NCI-H69 (cell line): Measurements from ENCODE around the gene EQTN.

Experiments used
- DNase-seq: peaks from one replicate; lab custom pipeline; 2025; lab: John Stamatoyannopoulos, UW

The EQTN gene

GRCh38 chr9:27293996-27294395, 3.0 kb downstream of the EQTN start:
- no peak for DNase-seq

GRCh38 chr9:27292659-27293405, 4.1 kb downstream of the EQTN start:
- peak; percentile 78 for DNase-seq

DNA sequence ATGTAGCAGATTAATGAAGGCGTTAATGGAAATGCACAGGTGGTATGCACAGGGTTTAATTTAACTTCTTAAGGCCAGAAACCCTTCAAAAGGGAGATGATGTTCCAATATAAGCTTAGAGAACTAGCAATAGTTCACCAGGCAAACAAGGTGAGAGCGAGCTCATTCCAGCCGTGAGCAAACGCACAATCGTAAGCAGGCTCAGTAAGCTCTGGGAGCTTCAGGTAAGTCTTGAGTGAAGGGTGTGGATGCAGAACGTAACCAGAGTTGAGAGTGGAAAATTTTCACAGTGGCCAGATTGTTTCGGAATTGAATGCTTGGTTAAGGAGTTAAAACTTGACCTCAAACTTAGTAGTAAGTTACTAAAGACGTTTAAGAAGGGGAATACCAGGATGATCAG, 5.7 kb downstream of the EQTN start:
- peak; percentile 11 for DNase-seq

GRCh38 chr9:27282269-27282668, 14.7 kb downstream of the EQTN start:
- DNase-seq = no peak

GRCh38 chr9:27280860-27281259, 16.1 kb downstream of the EQTN start:
- no peak for DNase-seq

DNA sequence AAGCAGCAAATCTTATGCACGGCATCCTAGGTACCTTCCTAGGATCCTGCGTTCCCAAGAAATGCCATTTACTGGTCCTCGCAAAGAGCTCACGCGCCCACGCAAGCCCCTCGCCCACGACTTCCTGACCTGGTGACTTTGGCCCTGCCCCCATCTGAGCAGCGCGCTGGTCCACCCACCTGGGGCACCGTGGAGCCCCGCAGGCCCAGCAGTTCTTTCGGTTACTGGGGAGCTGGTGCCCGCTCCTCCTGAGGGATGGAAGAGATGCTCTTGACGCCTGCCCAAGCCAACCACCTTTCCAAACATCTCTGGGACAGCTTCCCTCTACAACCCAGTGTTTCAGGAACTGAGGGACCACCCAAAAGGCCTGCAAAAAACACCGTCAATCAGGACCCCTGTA, 16.7 kb downstream of the EQTN start:
- DNase-seq = no peak

DNA sequence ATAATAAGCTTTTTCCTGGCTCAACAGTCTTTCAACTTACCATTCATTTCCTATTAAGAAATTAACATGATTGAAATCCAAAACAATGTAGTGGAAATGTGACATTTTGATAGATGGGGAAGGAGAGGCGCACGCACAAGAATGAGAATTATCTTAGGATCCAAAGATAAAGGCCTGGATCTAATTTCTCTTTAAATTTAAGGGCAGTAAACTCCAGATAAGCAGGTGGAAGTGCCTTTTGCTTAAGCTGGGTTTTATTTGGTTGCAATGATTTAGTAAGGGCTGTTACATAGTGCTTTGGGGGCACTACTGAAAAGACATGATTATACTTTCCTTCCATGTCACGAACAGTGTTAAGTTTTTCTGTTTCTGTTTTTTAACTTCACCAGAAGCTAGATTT, 17.3 kb downstream of the EQTN start:
- no peak for DNase-seq

DNA sequence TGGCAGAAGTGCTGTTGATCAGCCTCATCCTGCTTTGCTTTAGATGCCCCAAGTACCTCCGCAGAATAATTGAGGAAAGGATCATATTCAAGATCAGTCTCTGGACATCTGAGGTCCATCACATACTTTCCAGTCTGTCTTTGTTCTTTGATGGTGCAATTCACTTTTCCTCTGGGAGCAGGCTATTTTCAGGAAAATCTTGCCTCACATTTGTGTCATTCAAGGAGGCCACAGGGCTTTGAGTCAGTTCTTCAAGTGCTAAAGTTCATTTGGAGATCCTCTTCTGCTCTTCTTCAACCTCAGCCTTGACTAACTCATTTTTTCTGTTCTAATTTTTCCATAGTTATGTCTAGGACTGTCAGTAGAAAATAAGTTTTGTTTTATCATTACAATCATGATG, 18.6 kb downstream of the EQTN start:
- DNase-seq = no peak

GRCh38 chr9:27276193-27277030, 20.5 kb downstream of the EQTN start:
- peak; percentile 71 for DNase-seq

DNA sequence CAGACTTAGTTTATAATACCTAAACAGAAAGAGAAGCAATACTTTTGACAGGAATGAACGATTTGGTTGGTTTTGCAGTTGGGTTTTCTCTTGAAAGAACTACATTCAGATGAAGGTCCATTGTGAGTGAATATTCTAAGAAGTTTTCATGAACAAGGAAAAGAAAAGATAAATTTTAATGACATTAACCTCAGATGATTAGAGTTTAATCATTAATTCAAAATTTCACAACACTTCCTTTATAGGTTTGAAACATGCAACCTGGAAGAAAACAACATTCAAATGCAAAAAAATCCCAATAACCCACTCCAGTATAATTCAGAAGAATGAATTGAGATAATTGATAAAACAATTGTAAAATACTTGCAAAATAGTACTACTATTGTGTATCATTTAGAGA, 23.8 kb downstream of the EQTN start:
- no peak for DNase-seq

GRCh38 chr9:27272103-27272502, 24.8 kb downstream of the EQTN start:
- no peak for DNase-seq

GRCh38 chr9:27261517-27262211, 35.3 kb downstream of the EQTN start:
- peak; percentile 57 for DNase-seq

GRCh38 chr9:27260789-27261516, 36.0 kb downstream of the EQTN start:
- DNase-seq = no peak

DNA sequence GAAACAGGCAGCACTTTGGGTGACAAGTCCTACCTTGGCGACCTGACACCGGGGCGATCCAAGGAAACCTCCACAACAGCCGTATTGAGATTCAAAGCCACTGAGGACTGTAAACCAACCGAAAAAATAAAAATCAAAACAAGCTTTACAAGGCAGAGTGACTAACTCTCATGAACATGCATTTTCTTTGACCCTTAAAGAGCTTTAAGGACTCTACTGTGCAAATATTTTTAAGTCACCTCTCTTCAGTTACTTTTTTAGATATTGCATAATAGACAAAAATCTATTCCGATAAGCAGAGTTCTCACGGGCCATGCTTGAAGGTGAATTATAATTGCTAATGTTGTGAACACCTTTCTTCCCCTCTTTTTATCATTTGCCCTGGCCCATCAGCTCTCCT, 38.3 kb downstream of the EQTN start:
- no peak for DNase-seq

- DNase-seq = no peak
Measured at GRCh38 chr9:27248702-27249101, 48.2 kb downstream of the EQTN start.

DNA sequence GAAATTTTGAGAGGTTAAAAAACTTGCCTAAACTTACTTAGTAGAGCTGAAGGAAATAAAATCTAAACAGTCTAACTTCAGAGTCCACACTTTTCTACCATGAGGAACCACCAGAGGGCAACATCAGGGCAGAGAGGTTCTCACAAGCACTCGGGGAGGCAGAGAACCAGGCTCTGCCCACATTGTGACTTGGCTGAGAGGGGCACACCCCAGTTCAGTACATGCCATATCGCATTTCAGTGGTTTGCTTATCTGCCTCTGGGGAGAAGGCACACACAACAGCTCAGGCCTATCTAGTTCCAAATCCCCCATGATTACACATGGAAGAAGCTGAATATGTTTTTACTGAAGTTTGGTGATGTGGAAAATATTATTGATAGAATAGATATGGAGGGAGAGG, 49.2 kb downstream of the EQTN start:
- peak; percentile 62 for DNase-seq

DNA sequence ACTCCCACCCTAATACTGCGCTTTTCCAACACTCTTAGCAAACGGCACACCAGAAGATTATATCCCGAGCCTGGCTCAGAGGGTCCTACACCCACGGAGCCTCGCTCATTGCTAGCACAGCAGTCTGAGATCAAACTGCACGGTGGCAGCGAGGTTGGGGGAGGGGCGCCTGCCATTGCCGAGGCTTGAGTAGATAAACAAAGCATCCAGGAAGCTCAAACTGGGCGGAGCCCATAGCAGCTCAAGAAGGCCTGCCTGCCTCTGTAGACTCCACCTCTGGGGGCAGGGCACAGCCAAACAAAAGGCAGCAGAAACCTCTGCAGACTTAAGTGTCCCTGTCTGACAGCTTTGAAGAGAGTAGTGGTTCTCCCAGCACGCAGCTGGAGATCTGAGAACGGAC, 57.3 kb downstream of the EQTN start:
- peak; percentile 47 for DNase-seq
